Ectodermal cell (in vitro differentiated cells): ENCODE measurements around the gene STXBP6.
"Not testable (repeated sequence)": the region's sequence is repeated elsewhere in the genome, so short reads cannot be mapped to it uniquely, and the experiment has no call there.

Experiments used
- H3K27ac ChIP-seq: 2 replicates; pipeline ENCODE4 v1.7.0; 2013; ENCODE audit warnings: mild to moderate bottlenecking, low read depth, low read length; ENCODE audit not compliant: insufficient read depth, poor library complexity, severe bottlenecking
- H3K27me3 ChIP-seq: 2 replicates; pipeline ENCODE4 v1.7.0; 2013; ENCODE audit warnings: mild to moderate bottlenecking, low read length; ENCODE audit not compliant: insufficient read depth, control insufficient read depth, poor library complexity, severe bottlenecking
- H3K36me3 ChIP-seq: one replicate; pipeline ENCODE4 v1.7.0; 2013; ENCODE audit warnings: low read length; ENCODE audit not compliant: control insufficient read depth, insufficient read depth
- H3K4me1 ChIP-seq: one replicate; pipeline ENCODE4 v1.7.0; 2013; ENCODE audit warnings: low read length; ENCODE audit not compliant: control insufficient read depth, insufficient read depth
- H3K4me3 ChIP-seq: 2 replicates; pipeline ENCODE4 v1.7.0; 2013; ENCODE audit warnings: low read depth, low read length, control low read depth; ENCODE audit not compliant: insufficient read depth
- H3K9me3 ChIP-seq: 2 replicates; pipeline ENCODE4 v1.7.0; 2013; ENCODE audit warnings: mild to moderate bottlenecking, low read length, moderate library complexity; ENCODE audit not compliant: control insufficient read depth
- WGBS, 2 experiments: methylation state at CpG; one replicate each; pipeline ENCODE4 v1.1.7; 2013; ENCODE audit warnings: missing lambda C conversion rate in 2 of 2; 5-methylcytosine and 5-hydroxymethylcytosine counted together

The STXBP6 gene

DNA sequence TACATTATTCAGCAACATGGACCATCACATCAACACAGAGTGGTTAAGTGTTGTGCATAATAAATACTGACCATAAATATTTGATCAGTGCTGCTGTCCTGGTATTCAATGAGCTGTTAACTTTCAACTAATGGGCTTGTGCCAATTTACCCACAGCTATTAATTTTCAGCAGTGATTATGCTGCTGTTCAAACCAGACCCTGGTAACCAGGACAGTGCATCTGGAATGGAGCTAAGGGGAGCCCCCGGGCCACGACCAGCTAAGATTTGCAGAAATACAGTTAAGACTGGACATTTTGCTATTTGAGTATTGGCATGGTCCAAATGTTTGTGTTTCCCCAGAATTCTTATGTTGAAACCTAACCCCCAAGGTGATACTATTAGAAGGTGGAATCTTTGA lies 235.6 kb downstream of the STXBP6 start:
- no peaks in the 10 kb centered on the region for H3K9me3 ChIP-seq
- no peak overlapping the region for H3K27ac ChIP-seq
- H3K36me3 ChIP-seq, result no peaks in the 10 kb centered on the region
- no peaks in the 10 kb centered on the region for H3K27me3 ChIP-seq
- 96 to 97% methylated on average over 2 of the region's 2 CpGs for WGBS, 2 experiments
- peaks cover 5% of the 10 kb centered on the region for H3K4me1 ChIP-seq
- no peak overlapping the region for H3K4me3 ChIP-seq

DNA sequence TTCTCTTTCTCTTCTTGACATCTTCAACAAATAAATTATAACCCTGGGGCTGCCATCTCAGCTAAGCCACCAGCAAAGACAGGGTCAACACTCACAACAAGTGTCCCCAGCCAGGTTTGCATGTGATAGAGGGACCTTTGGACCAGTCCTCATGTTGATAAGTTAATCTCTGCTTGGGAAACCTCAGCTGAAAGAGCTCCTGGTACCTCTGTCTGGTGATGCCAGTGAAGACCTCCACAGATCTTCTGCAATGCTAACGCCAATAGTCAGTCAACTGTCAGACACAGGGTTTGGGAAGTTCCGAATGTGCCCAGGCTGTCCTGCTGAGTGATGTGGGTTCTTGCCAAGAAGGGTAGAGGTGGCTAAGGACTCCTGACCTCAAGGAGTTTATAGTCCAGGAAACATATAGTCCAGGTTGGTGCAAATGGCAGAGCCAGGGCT lies 236.1 kb downstream of the STXBP6 start:
- Histone ChIP-seq H3K36me3 (no peaks in the 10 kb centered on the region), H3K4me3 (no peak overlapping the region), H3K9me3 (no peaks in the 10 kb centered on the region), H3K27ac (no peak overlapping the region), H3K27me3 (no peaks in the 10 kb centered on the region), H3K4me1 (peaks cover 3% of the 10 kb centered on the region)
- 90 to 96% methylated on average over 2 of the region's 2 CpGs for WGBS, 2 experiments

DNA sequence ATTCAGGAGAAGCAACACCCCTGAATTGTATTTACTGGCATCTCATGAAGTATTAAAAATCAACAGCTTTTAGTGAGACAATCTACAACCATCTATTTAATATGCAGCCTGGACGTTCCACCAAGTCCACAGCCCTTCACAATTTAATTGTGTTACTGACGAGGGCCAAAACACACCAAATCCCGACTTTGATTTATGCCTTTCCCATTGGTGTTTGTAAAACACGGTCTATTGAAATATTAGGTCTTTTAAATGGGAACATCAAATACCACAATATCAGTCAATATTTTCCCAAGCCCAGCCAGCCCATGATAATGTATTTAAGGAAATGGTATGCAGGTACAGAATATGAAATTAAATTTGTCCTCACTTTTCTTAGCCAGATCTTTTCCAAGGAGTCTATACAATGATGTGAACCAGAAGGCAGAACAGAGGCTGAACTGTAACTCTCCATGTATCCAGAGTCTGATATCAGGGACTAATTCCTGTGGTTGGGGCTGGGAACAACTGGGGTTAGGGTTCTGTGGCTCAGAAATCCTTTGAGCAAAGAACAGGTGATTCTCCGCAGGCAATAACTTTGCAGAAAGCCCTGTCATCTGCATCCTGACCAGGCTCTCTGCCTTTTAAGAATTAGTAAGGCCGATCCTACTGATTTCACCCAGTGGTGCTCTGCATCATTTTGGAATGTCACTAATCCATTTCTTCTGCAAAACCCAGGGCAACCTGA lies 236.7 kb downstream of the STXBP6 start:
- 92 to 95% methylated on average over 5 of the region's 6 CpGs for WGBS, 2 experiments
- Histone ChIP-seq H3K36me3 (no peaks in the 10 kb centered on the region), H3K27ac (no peak overlapping the region), H3K4me3 (no peak overlapping the region), H3K4me1 (no peaks in the 10 kb centered on the region), H3K27me3 (no peaks in the 10 kb centered on the region), H3K9me3 (no peaks in the 10 kb centered on the region)

DNA sequence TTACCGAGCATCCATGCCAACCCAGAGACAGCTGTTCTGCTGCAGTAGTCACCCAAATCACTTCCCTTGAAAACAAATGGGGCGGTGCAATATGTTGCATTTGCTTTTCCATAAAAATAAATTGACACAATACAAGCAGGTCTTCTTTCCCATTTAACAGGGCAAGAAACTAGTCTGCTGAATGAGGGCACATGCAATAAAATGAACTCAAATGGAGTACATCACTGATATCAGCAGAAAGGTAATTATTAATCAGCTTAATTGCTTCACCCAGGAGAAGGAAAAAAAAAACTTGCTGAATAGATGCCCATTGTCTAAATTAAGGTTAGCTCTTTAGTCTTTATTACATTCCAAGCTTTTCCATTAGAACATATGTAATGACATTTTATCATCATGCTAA lies 240.8 kb downstream of the STXBP6 start:
- no peaks in the 10 kb centered on the region for H3K4me1 ChIP-seq
- H3K27ac ChIP-seq, result no peak overlapping the region
- 97% methylated on average over 2 of the region's 2 CpGs for WGBS, 2 experiments

DNA sequence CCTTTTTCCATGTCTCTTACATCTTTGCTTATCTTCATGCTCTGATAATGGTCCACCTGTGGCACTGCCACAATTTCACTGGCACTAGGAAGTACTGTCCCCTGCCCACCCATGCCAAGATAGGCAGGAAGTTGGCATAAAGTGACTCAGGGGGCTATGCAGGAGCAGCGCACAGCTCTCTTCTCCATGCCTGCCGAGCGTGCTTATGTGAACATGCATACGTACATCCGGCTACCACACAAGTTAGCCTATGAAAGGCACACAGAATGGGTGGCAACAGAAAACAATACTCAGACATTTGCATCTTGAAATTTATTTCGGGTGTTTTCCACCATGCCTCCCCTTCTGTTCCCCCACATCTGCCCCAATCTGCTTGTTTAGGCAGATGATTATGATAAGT lies 241.5 kb downstream of the STXBP6 start:
- 90% methylated on average over 6 of the region's 6 CpGs for WGBS, 2 experiments
- Histone ChIP-seq H3K9me3 (no peaks in the 10 kb centered on the region), H3K27me3 (no peaks in the 10 kb centered on the region), H3K4me1 (no peaks in the 10 kb centered on the region), H3K4me3 (no peak overlapping the region), H3K27ac (no peak overlapping the region), H3K36me3 (no peaks in the 10 kb centered on the region)

More for the DNA sequence above, 240.8 kb downstream of the STXBP6 start:
- H3K9me3 ChIP-seq, result no peaks in the 10 kb centered on the region
- no peaks in the 10 kb centered on the region for H3K36me3 ChIP-seq
- no peaks in the 10 kb centered on the region for H3K27me3 ChIP-seq
- no peak overlapping the region for H3K4me3 ChIP-seq

DNA sequence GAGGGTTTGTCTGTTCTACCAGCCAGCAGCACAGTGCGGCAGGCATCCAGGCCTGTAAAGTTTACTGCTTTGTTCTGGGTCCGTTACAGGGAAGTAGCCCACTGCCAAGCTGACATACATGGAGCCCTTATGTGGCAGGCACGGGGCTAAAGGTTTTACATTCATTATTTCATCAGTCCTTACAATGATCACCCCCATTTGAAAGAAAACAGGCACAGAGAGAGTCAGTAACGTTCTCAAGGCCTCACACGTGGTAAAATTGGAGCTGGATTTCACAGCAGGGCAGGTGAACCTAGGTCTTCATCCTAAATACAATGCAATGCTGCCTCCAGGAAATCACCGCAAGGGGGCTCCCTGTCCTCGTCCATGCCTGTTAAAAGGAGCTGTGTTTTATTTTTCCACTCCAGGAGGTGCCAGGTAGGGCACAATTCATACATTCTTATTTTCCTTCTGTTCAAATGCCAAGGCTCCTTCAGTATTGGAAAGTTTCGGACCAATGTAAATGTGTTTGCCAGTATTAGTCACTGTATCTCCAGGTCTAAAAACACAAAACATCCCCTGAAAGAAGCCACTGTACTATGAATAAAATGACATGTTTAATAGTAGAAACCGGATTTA lies 243.8 kb downstream of the STXBP6 start:
- no peak overlapping the region for H3K4me3 ChIP-seq
- H3K27ac ChIP-seq, result no peak overlapping the region
- H3K36me3 ChIP-seq, result no peaks in the 10 kb centered on the region
- 42 to 50% methylated on average over 9 of the region's 9 CpGs for WGBS, 2 experiments
- H3K27me3 ChIP-seq, result no peaks in the 10 kb centered on the region
- H3K4me1 ChIP-seq, result no peaks in the 10 kb centered on the region
- no peaks in the 10 kb centered on the region for H3K9me3 ChIP-seq

DNA sequence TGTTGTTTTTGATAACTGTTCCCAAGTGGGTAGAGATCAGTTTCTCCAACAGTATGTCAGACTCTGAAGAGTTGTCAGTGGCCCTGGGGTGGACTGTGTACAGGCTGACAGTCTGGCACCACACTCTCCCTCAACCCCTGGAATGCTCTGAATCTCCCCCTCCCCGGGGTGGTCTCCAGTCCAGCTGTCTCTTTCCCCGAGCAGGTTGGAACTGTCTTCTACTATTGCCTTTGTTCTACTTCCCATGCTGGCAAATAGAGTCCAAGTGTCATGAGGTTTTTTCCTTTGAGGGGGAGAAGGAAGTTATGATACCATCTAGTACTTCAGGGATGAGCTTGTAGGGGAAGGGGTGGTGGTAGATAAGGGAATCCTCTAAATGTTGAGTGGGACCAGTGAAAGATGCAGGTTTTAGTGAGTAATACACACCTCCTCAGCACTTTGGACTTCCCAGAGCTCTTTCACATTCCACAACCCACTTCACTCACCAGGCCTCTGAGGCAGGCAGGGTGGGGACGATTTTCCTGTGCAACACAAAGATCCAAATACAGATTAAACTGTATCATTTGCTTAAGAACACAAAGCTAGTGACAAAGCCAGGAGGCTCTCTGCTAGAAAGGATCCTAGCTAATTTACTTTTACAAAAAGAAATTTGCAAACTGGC lies 245.3 kb downstream of the STXBP6 start:
- H3K27ac ChIP-seq, result no peak overlapping the region
- WGBS, 2 experiments, result 86 to 90% methylated on average over 3 of the region's 3 CpGs
- H3K9me3 ChIP-seq, result no peaks in the 10 kb centered on the region
- H3K4me1 ChIP-seq, result no peaks in the 10 kb centered on the region
- H3K4me3 ChIP-seq, result no peak overlapping the region
- no peaks in the 10 kb centered on the region for H3K36me3 ChIP-seq
- no peaks in the 10 kb centered on the region for H3K27me3 ChIP-seq

DNA sequence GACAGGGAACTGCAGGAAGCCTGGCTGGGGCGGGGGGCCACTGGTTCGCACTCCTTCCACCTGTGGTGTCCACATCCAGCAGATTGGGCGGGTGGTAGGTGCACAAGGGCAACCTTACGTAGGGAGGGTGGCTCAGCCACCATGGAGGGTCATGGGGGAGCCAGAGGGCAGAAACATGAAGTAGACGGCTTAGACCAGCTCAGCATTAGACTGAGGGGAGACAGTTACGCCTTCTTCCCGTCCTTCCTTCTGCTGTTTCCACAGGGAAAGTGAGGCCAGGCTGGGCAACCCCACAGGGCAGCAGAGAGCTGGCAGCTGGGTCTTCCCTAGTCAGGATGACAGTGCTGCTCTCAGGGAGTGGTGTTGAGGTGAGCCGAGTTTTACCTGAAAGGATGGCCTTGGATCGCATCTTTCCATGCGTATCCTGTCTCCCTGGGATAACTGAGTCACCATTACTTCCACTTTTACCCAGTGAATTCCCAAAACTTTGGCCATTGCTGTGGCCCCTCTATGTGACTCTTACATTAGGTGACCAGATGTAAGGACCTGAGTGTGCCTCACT lies 245.9 kb downstream of the STXBP6 start:
- no peak overlapping the region for H3K4me3 ChIP-seq
- H3K36me3 ChIP-seq, result no peaks in the 10 kb centered on the region
- H3K9me3 ChIP-seq, result no peaks in the 10 kb centered on the region
- no peak overlapping the region for H3K27ac ChIP-seq
- 83 to 86% methylated on average over 10 of the region's 10 CpGs for WGBS, 2 experiments
- H3K27me3 ChIP-seq, result no peaks in the 10 kb centered on the region
- no peaks in the 10 kb centered on the region for H3K4me1 ChIP-seq

DNA sequence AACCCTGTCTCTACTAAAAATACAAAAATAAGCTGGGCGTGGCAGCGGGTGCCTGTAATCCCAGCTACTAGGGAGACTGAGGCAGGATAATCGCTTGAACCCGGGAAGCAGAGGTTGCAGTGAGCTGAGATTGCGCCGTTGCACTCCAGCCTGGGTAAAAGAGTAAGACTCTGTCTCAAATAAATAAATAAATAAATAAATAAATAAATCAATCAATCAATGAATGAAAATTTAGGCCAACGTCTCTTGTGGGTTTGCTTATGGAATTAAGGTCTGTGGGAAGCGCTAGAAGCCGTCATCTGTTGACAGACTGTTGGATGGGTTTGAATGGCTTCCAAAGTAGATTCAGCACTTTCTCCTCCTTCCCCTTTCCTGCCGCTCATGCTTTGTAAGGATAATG lies 246.5 kb downstream of the STXBP6 start:
- H3K4me3 ChIP-seq, H3K36me3 ChIP-seq, H3K9me3 ChIP-seq, H3K4me1 ChIP-seq, H3K27ac ChIP-seq, H3K27me3 ChIP-seq: not testable (repeated sequence)
- 91 to 95% methylated on average over 10 of the region's 10 CpGs for WGBS, 2 experiments

DNA sequence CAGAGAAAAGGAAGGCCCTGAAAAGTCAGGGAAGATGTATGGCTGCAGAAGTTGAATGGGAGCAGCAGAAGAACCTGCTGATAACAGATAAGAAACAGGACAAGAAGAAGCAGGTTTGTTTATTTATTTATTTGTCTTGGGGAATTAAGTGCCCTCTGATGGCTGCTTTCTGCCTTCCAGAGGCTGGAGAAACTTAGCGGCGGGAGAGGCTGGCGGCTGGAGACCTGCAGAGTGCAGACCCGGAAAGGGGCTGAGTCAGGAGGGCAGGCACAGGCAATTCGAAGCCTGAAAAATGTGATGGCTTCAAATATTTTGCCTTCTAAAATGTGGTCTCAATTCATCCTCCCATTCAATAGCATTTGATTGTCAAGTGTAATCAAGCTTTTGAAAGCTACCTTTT lies 247.7 kb downstream of the STXBP6 start:
- 74 to 77% methylated on average over 5 of the region's 5 CpGs for WGBS, 2 experiments
- Histone ChIP-seq H3K4me3 (no peak overlapping the region), H3K36me3 (no peaks in the 10 kb centered on the region), H3K9me3 (no peaks in the 10 kb centered on the region), H3K27ac (no peak overlapping the region), H3K27me3 (no peaks in the 10 kb centered on the region), H3K4me1 (no peaks in the 10 kb centered on the region)
